ENCODE data around the gene LDLRAD3. TPM values are rescaled to one million over a fixed set of nuclear protein-coding genes. Genes with fewer than 3 reads are reported as not detected.

The LDLRAD3 gene
- total RNA-seq, 1 experiment from 2014 or later = 28.1 TPM

- no peak for TF ChIP-seq SIN3A (IDR thresholded peaks at IDR 0.05; ENCODE audit: borderline replicate concordance, insufficient read depth, low read depth, low read length)
- TF ChIP-seq, protein P1, sequence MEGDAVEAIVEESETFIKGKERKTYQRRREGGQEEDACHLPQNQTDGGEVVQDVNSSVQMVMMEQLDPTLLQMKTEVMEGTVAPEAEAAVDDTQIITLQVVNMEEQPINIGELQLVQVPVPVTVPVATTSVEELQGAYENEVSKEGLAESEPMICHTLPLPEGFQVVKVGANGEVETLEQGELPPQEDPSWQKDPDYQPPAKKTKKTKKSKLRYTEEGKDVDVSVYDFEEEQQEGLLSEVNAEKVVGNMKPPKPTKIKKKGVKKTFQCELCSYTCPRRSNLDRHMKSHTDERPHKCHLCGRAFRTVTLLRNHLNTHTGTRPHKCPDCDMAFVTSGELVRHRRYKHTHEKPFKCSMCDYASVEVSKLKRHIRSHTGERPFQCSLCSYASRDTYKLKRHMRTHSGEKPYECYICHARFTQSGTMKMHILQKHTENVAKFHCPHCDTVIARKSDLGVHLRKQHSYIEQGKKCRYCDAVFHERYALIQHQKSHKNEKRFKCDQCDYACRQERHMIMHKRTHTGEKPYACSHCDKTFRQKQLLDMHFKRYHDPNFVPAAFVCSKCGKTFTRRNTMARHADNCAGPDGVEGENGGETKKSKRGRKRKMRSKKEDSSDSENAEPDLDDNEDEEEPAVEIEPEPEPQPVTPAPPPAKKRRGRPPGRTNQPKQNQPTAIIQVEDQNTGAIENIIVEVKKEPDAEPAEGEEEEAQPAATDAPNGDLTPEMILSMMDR (IDR thresholded peaks at IDR 0.05) = no peak
- TF ChIP-seq TCF7L2 (IDR thresholded peaks at IDR 0.05; ENCODE audit: low read depth, low read length) = no peak
- no peak for TF ChIP-seq POLR2AphosphoS5 (IDR thresholded peaks at IDR 0.05; ENCODE audit: low read depth, low read length)
- TF ChIP-seq, protein P2, sequence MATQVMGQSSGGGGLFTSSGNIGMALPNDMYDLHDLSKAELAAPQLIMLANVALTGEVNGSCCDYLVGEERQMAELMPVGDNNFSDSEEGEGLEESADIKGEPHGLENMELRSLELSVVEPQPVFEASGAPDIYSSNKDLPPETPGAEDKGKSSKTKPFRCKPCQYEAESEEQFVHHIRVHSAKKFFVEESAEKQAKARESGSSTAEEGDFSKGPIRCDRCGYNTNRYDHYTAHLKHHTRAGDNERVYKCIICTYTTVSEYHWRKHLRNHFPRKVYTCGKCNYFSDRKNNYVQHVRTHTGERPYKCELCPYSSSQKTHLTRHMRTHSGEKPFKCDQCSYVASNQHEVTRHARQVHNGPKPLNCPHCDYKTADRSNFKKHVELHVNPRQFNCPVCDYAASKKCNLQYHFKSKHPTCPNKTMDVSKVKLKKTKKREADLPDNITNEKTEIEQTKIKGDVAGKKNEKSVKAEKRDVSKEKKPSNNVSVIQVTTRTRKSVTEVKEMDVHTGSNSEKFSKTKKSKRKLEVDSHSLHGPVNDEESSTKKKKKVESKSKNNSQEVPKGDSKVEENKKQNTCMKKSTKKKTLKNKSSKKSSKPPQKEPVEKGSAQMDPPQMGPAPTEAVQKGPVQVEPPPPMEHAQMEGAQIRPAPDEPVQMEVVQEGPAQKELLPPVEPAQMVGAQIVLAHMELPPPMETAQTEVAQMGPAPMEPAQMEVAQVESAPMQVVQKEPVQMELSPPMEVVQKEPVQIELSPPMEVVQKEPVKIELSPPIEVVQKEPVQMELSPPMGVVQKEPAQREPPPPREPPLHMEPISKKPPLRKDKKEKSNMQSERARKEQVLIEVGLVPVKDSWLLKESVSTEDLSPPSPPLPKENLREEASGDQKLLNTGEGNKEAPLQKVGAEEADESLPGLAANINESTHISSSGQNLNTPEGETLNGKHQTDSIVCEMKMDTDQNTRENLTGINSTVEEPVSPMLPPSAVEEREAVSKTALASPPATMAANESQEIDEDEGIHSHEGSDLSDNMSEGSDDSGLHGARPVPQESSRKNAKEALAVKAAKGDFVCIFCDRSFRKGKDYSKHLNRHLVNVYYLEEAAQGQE (IDR thresholded peaks at IDR 0.05; ENCODE audit: insufficient read depth in 1 of 2, low read depth in 2 of 2, low read length in 1 of 2) = no peak
- no peaks in the 10 kb centered on the region for H3K9me3 ChIP-seq (ENCODE audit: control insufficient read depth, insufficient read depth, low read depth, low read length)
- H3K4me1 ChIP-seq (ENCODE audit: control insufficient read depth, insufficient read depth, low read length) = no peaks in the 10 kb centered on the region
- DNase-seq (ENCODE audit: low read depth, low spot score) (no peak), ATAC-seq (no peak)
- H3K27me3 ChIP-seq (ENCODE audit: control insufficient read depth, insufficient read depth, low read length) = no peaks in the 10 kb centered on the region
- in situ Hi-C loops (cut with HindIII; ENCODE audit: low pct_unique_long_range_greater_than_20kb, low sequenced_read_pairs) (no loop called here), intact Hi-C loops (cut with micrococcal nuclease; ENCODE audit: unreplicated experiment) (no loop called here)
- H3K27ac ChIP-seq (ENCODE audit: low read length) = no peak overlapping the region
- POLR2A ChIA-PET = no interaction called here
- H3K4me3 ChIP-seq (ENCODE audit: low read depth in 2 of 2, low read length in 2 of 2) = no peak overlapping the region
- no TSS peak for BruUV-seq (replicated peaks)
- CTCF ChIA-PET = no interaction called here
- H3K36me3 ChIP-seq (ENCODE audit: control insufficient read depth, insufficient read depth, low read length) = no peaks in the 10 kb centered on the region
Observed at GRCh38 chr11:36238881-36239280, 295.0 kb downstream of the LDLRAD3 start.

- no peak for DNase-seq (ENCODE audit: low read depth, low spot score)
- Histone ChIP-seq H3K4me3 (ENCODE audit: low read depth in 2 of 2, low read length in 2 of 2) (no peak overlapping the region), H3K9me3 (ENCODE audit: control insufficient read depth, insufficient read depth, low read depth, low read length) (no peaks in the 10 kb centered on the region), H3K4me1 (ENCODE audit: control insufficient read depth, insufficient read depth, low read length) (no peaks in the 10 kb centered on the region), H3K27ac (ENCODE audit: low read length) (no peak overlapping the region), H3K36me3 (ENCODE audit: control insufficient read depth, insufficient read depth, low read length) (no peaks in the 10 kb centered on the region), H3K27me3 (ENCODE audit: control insufficient read depth, insufficient read depth, low read length) (no peaks in the 10 kb centered on the region)
- ChIA-PET CTCF (interaction anchor here (0.6 kb wide), 1 partner anchor 474 kb away, joined by 8 read pairs; no protein-coding TSS in a partner anchor), POLR2A (no interaction called here)
- in situ Hi-C loops (cut with HindIII; ENCODE audit: low pct_unique_long_range_greater_than_20kb, low sequenced_read_pairs) (no loop called here), intact Hi-C loops (cut with micrococcal nuclease; ENCODE audit: unreplicated experiment) (no loop called here)
- no peak for ATAC-seq
- BruUV-seq (replicated peaks) = no TSS peak
- TF ChIP-seq TCF7L2 (IDR thresholded peaks at IDR 0.05; ENCODE audit: low read depth, low read length) = no peak
- no peak for TF ChIP-seq POLR2AphosphoS5 (IDR thresholded peaks at IDR 0.05; ENCODE audit: low read depth, low read length)
- TF ChIP-seq, protein P2 (IDR thresholded peaks at IDR 0.05; ENCODE audit: insufficient read depth in 1 of 2, low read depth in 2 of 2, low read length in 1 of 2) = no peak
- no peak for TF ChIP-seq SIN3A (IDR thresholded peaks at IDR 0.05; ENCODE audit: borderline replicate concordance, insufficient read depth, low read depth, low read length)
Observed at GRCh38 chr11:36239636-36240035, 295.8 kb downstream of the LDLRAD3 start.

Measured in Panc1 (cell line).